WERI-Rb-1 (cell line): ENCODE measurements around the gene STXBP6.

Experiments
- DNase-seq: peaks from one replicate; pipeline ENCODE4 v3.0.0-alpha.2; 2020
- H3K27ac ChIP-seq: fragments of 250-450 bp; sonication (Bioruptor Pico); 2 replicates; pipeline ENCODE4 v1.5.1; 2020; ENCODE audit warnings: mild to moderate bottlenecking, moderate library complexity
- H3K27me3 ChIP-seq: fragments of 250-450 bp; sonication (Bioruptor Pico); 2 replicates; pipeline ENCODE4 v1.5.1; 2021; ENCODE audit warnings: mild to moderate bottlenecking, low read depth, moderate library complexity; ENCODE audit not compliant: insufficient read depth, severe bottlenecking
- H3K36me3 ChIP-seq: fragments of 250-450 bp; sonication (Bioruptor Pico); 2 replicates; pipeline ENCODE4 v1.5.1; 2020; ENCODE audit warnings: mild to moderate bottlenecking, moderate library complexity
- H3K4me3 ChIP-seq: 2 replicates; pipeline ENCODE4 v1.5.1; 2011; ENCODE audit warnings: low read depth, mild to moderate bottlenecking, control low read depth, low read length
- H3K9me3 ChIP-seq: fragments of 250-450 bp; sonication (Bioruptor Pico); 2 replicates; pipeline ENCODE4 v1.5.1; 2021; ENCODE audit warnings: mild to moderate bottlenecking, moderate library complexity; ENCODE audit not compliant: severe bottlenecking
- TF ChIP-seq, protein P1 (sequence below): IDR thresholded peaks from 2 replicates; pipeline ENCODE4 v1.5.1; 2011; ENCODE audit warnings: low read depth, mild to moderate bottlenecking, control low read depth, inconsistent platforms, low read length

Gene STXBP6

DNA sequence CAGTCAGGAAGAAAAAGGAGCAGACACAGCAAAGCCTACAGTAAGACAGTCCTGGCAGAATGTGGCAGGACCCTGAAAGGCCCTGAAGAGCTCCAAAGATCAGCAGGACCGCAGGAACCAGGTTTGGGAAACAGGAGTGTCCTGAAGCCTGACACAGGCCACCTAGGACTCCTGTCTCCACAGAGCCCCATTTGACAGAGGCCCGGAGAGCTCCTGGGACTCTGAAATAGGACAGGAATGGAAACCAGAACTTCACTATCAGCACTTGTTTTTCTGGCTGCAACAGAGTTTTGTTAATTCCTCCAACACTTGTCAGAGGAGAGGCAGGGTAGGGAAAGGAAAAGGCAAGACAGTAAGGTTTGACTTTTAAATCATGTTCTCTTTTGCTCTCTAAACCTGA, 12.9 kb downstream of the STXBP6 start:
- H3K4me3 ChIP-seq: no peak overlapping the region
- H3K27ac ChIP-seq: no peak overlapping the region
- no peaks in the 10 kb centered on the region for H3K9me3 ChIP-seq
- H3K36me3 ChIP-seq: no peaks in the 10 kb centered on the region
- DNase-seq: no peak
- TF ChIP-seq, protein P1, sequence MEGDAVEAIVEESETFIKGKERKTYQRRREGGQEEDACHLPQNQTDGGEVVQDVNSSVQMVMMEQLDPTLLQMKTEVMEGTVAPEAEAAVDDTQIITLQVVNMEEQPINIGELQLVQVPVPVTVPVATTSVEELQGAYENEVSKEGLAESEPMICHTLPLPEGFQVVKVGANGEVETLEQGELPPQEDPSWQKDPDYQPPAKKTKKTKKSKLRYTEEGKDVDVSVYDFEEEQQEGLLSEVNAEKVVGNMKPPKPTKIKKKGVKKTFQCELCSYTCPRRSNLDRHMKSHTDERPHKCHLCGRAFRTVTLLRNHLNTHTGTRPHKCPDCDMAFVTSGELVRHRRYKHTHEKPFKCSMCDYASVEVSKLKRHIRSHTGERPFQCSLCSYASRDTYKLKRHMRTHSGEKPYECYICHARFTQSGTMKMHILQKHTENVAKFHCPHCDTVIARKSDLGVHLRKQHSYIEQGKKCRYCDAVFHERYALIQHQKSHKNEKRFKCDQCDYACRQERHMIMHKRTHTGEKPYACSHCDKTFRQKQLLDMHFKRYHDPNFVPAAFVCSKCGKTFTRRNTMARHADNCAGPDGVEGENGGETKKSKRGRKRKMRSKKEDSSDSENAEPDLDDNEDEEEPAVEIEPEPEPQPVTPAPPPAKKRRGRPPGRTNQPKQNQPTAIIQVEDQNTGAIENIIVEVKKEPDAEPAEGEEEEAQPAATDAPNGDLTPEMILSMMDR: no peak
- H3K27me3 ChIP-seq: peaks cover 34% of the 10 kb centered on the region

DNA sequence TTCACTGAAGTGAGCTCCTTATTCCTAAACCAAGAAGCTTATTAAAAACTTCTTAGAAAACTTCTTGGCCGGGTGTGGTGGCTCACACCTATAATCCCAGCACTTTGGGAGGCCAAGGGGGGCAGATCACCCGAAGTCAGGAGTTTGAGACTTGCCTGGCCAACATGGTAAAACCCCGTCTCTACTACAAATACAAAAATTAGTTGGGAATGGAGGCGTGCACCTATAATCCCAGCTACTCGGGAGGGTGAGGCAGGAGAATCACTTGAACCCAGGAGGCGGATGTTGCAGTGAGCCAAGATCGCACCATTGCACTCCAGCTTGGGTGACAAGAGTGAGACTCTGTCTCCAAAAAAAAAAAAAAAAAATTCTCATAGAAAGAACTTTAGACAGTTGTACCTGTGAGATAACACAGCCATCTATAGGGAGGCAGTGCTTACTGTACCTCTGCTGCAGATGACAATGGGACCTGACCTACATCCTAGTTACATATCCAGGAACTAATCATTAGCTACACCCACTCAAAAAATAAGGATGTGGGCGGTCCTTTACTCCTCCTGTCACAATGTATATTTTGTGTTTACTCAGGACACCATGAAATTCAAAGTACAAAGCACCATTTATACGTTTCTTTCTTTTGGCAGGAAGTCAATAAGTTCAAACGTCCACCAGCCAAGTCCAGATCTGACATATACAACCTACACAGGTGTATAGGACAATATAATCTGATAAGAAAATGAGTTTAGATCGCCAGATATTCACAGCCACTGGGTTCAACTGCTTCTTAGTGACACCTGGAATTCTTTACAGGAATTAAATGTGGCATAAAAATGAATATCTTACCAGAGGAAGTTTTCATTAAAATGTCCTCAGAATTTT, 14.9 kb downstream of the STXBP6 start:
- TF ChIP-seq, protein P1: no peak
- no peak overlapping the region for H3K27ac ChIP-seq
- no peak overlapping the region for H3K4me3 ChIP-seq
- no peak for DNase-seq
- H3K36me3 ChIP-seq: no peaks in the 10 kb centered on the region
- peaks cover 30% of the 10 kb centered on the region for H3K27me3 ChIP-seq
- no peaks in the 10 kb centered on the region for H3K9me3 ChIP-seq

DNA sequence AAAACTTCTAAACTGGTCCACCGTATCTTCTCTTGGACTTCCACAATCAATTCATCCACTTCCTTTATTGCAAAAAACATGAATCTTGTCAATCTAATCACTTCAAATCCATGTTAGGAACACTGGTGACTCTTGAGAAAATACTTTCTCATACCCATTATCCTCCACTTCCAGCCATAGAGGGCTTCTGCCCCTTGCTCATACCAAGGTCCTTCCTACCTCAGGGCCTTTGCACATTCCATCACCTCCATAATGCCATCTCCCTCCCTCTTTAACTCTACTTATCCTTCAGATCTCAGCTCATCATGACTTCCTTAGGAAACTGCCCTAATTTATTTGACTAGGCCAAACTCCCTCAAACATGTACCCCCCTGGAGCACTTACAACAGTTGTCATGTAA, 16.6 kb downstream of the STXBP6 start:
- no peaks in the 10 kb centered on the region for H3K9me3 ChIP-seq
- no peak overlapping the region for H3K4me3 ChIP-seq
- no peak for DNase-seq
- H3K36me3 ChIP-seq: no peaks in the 10 kb centered on the region
- H3K27me3 ChIP-seq: peaks cover 36% of the 10 kb centered on the region
- TF ChIP-seq, protein P1: no peak
- H3K27ac ChIP-seq: no peak overlapping the region

DNA sequence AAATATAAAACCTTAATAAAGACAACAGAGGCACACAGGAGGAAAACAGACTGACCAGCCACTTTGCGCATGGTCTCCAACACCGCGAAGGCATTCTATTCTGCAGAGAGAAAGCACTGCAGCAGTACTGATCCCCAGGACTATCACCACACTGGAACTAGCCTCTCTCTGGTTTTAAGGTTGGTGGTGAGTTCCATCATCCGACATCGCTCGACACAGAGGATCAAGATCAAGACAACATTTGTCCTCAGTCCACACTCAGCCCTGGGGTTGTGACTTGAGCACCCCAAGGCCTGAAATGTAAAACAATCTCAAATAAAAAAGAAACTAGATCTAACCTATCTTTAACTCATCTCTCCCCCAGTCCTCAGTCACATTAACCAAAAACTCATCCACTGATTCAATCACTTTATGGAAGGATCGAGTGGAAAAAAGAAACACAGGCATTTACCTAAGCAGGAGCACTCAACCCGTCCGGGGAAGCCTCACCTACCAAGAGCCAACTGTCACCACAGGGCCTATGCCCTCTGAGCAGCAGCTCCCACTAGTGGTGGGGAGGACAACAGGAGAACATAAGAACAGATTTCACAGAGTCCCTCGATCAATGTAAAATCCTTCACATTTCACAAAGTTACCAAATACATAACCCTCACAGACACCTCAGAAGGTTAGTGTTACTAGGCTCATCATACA, 17.7 kb downstream of the STXBP6 start:
- no peaks in the 10 kb centered on the region for H3K36me3 ChIP-seq
- TF ChIP-seq, protein P1: peak; percentile 20; the same call in 1 of the 2 replicates
- H3K4me3 ChIP-seq: no peak overlapping the region
- peaks cover 34% of the 10 kb centered on the region for H3K27me3 ChIP-seq
- H3K27ac ChIP-seq: no peak overlapping the region
- no peak for DNase-seq
- H3K9me3 ChIP-seq: no peaks in the 10 kb centered on the region

DNA sequence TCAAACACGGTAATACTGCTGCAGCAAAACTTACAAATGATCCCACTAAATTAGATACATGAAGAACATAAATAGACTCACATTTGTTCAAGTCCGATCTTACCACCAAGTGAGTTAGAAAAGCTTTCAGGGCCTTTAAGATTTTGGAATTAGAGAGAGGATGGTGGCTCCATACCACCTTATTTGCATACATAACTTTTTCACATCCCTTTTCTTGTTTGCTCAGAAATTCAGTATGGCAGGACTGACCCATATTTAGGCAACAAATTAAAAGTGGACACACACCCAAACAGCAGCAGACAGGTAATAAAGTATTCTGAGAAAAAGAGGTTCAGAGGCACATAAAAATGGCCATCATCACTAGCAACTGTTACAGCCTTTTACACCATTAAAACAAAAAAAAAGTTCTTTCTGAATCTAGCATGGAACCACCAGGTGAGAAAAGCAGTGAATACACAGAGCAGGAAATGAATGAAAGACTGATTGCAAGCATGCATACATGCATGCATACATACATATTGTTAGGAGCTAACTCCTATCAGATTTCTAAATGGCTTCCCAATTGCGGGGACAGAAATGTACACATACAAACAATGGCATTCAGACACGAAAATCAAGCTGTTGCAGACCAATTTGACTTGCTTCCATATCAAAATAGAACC, 23.3 kb downstream of the STXBP6 start:
- peaks cover 38% of the 10 kb centered on the region for H3K27me3 ChIP-seq
- TF ChIP-seq, protein P1: no peak
- H3K36me3 ChIP-seq: no peaks in the 10 kb centered on the region
- DNase-seq: no peak
- H3K27ac ChIP-seq: no peak overlapping the region
- no peak overlapping the region for H3K4me3 ChIP-seq
- H3K9me3 ChIP-seq: no peaks in the 10 kb centered on the region
